Activated gamma-delta T cell (primary cell): ENCODE measurements around the gene BSG.
"Not testable (repeated sequence)": the region's sequence is repeated elsewhere in the genome, so short reads cannot be mapped to it uniquely, and the experiment has no call there.

Experiments used
- DNase-seq: peaks from one replicate; lab custom pipeline; 2025; lab: John Stamatoyannopoulos, UW

BSG gene

GRCh38 chr19:572743-573518, 535 bp downstream of the BSG start:
- no peak for DNase-seq

GRCh38 chr19:573519-573825, 1.1 kb downstream of the BSG start:
- no peak for DNase-seq

GRCh38 chr19:574658-575526, 2.5 kb downstream of the BSG start:
- no peak for DNase-seq

- DNase-seq: no peak
Observed at GRCh38 chr19:575527-576506, 3.4 kb downstream of the BSG start.

- DNase-seq: no peak
Observed at GRCh38 chr19:576768-577438, 4.5 kb downstream of the BSG start.

GRCh38 chr19:577439-578392, 5.3 kb downstream of the BSG start:
- no peak for DNase-seq

GRCh38 chr19:579111-579841, 6.9 kb downstream of the BSG start:
- no peak for DNase-seq

GRCh38 chr19:579842-580155, 7.4 kb downstream of the BSG start:
- no peak for DNase-seq

GRCh38 chr19:580274-580835, 8.0 kb downstream of the BSG start:
- DNase-seq: no peak

- no peak for DNase-seq
Observed at GRCh38 chr19:581399-582111, 9.2 kb downstream of the BSG start.

- DNase-seq: no peak
Observed at GRCh38 chr19:582497-583197, 10.3 kb downstream of the BSG start.

GRCh38 chr19:583198-583967, 11.0 kb downstream of the BSG start:
- DNase-seq: no peak

- no peak for DNase-seq
Observed at GRCh38 chr19:583968-584239, 11.5 kb downstream of the BSG start.

- peak; percentile 49 for DNase-seq
Observed at GRCh38 chr19:584240-585001, 12.0 kb downstream of the BSG start.

GRCh38 chr19:585146-585545, 12.8 kb downstream of the BSG start:
- not testable (repeated sequence) for DNase-seq

GRCh38 chr19:585551-586110, 13.2 kb downstream of the BSG start:
- DNase-seq: no peak
